ENCODE results near the gene LEMD2.

Gene LEMD2

GRCh38 chr6:33728438-33728837, 60.5 kb downstream of the LEMD2 start:
- DNase-seq (ENCODE audit: low read depth, low spot score), result no peak
- H3K4me3 ChIP-seq (ENCODE audit: low read depth, low read length), result no peak overlapping the region
- no peak for TF ChIP-seq CTCF (IDR thresholded peaks at IDR 0.05; ENCODE audit: insufficient read depth, low read length, missing control alignments)
- ChIA-PET POLR2A (no interaction called here), CTCF (interaction anchor here (0.8 to 12.0 kb wide), 4 partner anchors 11 to 28 kb away, joined by 3 to 104 read pairs (median 4); partner anchors contain the start of gene UQCC2)

GRCh38 chr6:33727932-33728331, 61.0 kb downstream of the LEMD2 start:
- no peak for TF ChIP-seq CTCF (IDR thresholded peaks at IDR 0.05; ENCODE audit: insufficient read depth, low read length, missing control alignments)
- CTCF ChIA-PET, result interaction anchor here (0.8 to 12.0 kb wide), 5 partner anchors 11 to 427 kb away, joined by 3 to 104 read pairs (median 4); partner anchors contain the start of gene UQCC2
- no peak overlapping the region for H3K4me3 ChIP-seq (ENCODE audit: low read depth, low read length)
- DNase-seq (ENCODE audit: low read depth, low spot score), result no peak
- POLR2A ChIA-PET, result no interaction called here

GRCh38 chr6:33727126-33727525, 61.8 kb downstream of the LEMD2 start:
- TF ChIP-seq CTCF (IDR thresholded peaks at IDR 0.05; ENCODE audit: insufficient read depth, low read length, missing control alignments), result no peak
- no peak for DNase-seq (ENCODE audit: low read depth, low spot score)
- ChIA-PET POLR2A (interaction anchor here (1.3 kb wide), 1 partner anchor 15 kb away, joined by 3 read pairs; the partner anchor contains the start of gene UQCC2), CTCF (interaction anchor here (1.1 to 12.0 kb wide), 3 partner anchors 16 to 428 kb away, joined by 3 to 104 read pairs (median 5); no protein-coding TSS in a partner anchor)
- no peak overlapping the region for H3K4me3 ChIP-seq (ENCODE audit: low read depth, low read length)

GRCh38 chr6:33726696-33727095, 62.2 kb downstream of the LEMD2 start:
- TF ChIP-seq CTCF (IDR thresholded peaks at IDR 0.05; ENCODE audit: insufficient read depth, low read length, missing control alignments), result no peak
- ChIA-PET CTCF (interaction anchor here (1.1 to 12.0 kb wide), 3 partner anchors 17 to 429 kb away, joined by 3 to 104 read pairs (median 5); no protein-coding TSS in a partner anchor), POLR2A (interaction anchor here (1.3 kb wide), 1 partner anchor 15 kb away, joined by 3 read pairs; the partner anchor contains the start of gene UQCC2)
- DNase-seq (ENCODE audit: low read depth, low spot score), result no peak
- no peak overlapping the region for H3K4me3 ChIP-seq (ENCODE audit: low read depth, low read length)

GRCh38 chr6:33725891-33726673, 62.8 kb downstream of the LEMD2 start:
- CTCF ChIA-PET, result interaction anchor here (0.7 to 12.0 kb wide), 7 partner anchors 9 to 428 kb away, joined by 3 to 104 read pairs (median 4); partner anchors contain the start of gene UQCC2

More at GRCh38 chr6:33725891-33726673, 62.8 kb downstream of the LEMD2 start:
- TF ChIP-seq CTCF (IDR thresholded peaks at IDR 0.05; ENCODE audit: insufficient read depth, low read length, missing control alignments), result no peak
- H3K4me3 ChIP-seq (ENCODE audit: low read depth, low read length), result no peak overlapping the region
- POLR2A ChIA-PET, result interaction anchor here (1.3 kb wide), 1 partner anchor 14 kb away, joined by 3 read pairs; the partner anchor contains the start of gene UQCC2
- DNase-seq (ENCODE audit: low read depth, low spot score), result no peak

Measured in AG04449 (cell line).